GM19468 (cell line): ENCODE measurements around the gene L3MBTL4.

Source experiments
- ATAC-seq: cut with Tn5 transposase; IDR thresholded peaks from one replicate; pipeline ENCODE4 v1.9.1; 2021; ENCODE audit warnings: mild to moderate bottlenecking, moderate library complexity, moderate number of reproducible peaks; ENCODE audit not compliant: unreplicated experiment; ENCODE audit errors: extremely low read depth

L3MBTL4 gene

DNA sequence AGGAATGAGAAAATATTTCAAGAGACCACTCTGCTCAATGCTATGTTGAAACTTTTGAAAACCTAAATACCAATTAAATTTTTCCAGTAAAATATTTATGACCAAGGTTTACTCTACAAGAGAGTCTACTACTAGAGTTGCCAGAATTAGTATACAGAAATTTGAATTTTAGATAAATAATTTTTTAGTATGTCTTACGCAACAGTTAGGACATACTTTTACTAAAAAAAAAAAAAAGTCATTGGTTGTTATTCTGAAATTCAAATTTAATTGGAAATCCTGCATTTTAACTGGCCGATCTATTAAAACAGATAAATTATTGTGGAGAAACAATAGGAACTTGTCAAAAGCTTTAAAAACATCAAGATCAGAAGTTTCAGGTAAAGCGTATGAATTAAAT is 470.3 kb downstream of the L3MBTL4 start:
- ATAC-seq, result no peak

DNA sequence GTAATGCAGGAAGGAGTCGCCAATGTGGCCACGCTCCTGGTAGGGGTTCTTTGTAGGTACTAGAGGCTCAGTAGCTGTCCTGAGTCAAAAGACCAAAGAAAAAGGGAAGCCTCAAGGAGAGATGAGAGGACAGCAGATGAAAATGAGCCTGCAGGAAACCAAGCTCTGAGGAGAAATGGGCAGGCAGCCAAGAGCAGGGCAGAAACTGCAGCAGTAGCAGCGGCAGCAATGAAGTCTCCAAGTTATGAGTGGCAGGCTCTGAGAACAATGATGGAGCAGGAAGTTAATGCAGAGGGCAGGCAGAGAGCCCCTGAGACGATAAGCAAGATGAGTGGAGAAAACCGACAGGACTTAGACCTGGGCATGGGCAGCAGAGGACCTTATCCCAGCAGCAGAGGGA is 471.2 kb downstream of the L3MBTL4 start:
- no peak for ATAC-seq

DNA sequence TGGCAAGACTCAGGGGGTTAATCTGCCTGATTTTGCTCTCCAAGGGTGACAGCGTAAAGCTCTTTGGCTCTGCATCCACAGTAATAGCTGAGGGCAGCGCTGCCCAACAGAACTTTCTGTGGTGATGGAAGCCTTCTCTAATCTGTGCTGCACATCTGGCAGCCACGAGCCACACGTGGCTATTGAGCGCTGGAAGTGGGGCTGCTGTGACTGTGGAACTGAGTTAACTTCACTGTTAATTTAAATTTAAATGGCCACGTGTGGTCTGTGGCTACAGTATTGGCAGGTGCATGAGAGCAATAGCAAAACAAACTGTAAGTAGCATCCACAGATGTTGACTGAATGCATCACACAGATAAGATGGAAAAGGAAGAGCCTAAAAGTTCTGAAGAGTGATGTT is 472.1 kb downstream of the L3MBTL4 start:
- ATAC-seq, result no peak

DNA sequence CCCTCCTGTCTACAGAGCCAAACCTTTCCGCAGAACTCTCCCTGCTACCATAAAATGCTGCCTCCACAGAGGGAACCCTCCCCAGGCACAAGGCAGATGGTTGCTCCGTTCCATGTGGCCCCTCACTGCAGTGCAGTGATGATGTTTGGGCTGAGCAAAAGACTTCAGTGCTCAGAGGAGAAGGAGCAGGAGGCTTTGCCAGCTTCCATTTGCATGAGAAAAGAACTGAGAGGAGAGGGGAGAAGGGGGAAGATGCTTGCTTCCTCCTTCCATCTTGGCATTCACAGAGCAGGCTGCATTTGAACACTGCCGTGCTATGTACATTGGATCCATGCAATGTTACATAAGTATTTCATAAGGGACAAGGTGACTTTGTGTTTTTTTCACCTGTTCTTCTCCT is 472.8 kb downstream of the L3MBTL4 start:
- ATAC-seq, result no peak

DNA sequence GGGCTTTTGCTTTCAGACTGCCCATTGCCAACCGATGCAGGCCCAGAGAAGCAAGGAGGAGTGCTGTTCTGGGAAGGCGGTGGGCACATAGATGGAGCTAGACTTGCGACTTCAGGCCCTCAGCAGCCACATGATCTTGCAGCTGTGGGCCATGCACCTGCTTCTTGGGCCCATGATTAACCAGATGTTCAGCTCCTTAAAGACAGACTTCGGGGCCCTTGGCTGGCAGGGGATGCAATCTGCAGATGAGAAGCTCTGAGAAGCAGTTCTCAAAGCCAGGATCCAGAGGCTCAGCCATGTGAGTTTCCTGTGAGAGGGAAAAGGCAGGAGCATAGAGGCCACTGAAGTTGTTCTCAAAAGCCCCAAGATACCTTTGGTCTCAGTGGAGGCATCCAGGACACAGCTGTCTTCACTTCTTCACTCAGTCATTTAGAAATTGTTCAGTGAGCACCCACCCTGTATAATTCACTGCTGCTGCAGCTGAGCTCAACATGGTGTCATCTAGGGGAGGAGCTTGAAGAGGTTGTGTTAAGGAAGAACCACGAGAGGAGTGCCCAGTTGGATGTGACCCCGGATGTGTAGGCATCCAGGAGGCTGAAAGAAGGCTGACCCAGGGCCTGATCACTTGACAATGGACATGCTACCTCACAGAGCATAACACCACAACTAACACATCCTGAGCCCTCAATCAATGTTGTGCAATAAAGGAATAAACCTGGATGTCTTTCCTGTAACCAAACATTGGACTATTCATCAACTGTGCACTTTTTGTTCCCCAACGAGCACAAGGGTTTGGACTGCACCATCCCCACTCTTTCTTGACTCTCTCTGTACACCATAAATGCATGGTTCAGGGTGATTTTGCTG is 474.7 kb downstream of the L3MBTL4 start:
- no peak for ATAC-seq

DNA sequence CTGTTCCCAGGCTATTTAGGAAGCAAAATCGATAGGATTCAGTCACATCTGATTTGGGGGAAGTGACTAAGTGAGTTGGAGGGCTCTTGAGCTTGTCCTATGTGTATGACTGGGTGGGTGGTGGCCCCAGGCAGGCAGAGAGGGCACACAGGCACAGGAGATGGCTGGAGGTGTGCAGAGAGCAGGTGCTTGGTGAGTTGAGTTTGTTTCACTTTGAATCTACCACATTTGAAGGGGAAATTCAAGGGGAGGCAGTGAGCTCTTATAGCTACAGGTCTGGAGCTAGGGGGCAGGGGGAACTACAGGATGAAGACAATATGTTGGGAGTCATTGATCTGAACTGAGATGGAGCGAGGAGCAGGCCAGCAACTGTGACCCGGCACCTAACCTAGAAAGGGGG is 476.9 kb downstream of the L3MBTL4 start:
- no peak for ATAC-seq

DNA sequence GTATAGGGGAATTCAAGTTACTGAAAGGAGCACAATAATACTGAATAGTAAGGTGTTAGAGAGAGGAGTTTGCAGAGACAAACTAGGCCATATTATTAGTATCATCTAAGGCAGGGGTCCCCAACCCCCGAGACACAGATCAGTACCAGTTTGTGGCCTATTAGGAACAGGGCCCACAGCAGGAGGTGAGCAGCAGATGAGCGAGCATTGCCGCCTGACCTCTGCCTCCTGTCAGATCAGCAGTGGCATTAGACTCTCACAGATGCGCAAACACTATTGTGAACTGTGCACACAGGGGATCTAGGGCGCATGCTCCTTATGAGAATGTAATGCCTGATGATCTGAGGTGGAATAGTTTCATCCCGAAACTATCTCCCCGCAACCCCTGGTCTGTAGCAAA is 477.6 kb downstream of the L3MBTL4 start:
- no peak for ATAC-seq

DNA sequence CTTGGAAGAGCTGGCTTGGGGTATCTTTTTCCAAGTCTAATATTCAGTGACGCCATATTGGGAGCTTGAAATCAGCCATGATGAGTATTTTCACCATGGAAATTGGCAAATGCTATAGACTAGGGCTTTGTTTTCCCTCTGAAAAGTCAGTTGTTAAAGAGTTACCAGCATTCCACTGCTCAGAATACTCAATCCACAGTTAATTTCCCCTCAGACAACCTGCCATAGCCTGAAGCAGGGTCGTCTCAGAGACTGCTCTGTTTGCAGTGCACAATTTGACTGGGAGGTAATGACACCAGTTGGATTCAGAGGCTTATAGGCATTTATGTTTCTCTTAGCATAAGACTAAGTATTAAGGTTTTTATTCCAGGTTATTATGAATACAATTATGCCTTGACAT is 483.9 kb downstream of the L3MBTL4 start:
- ATAC-seq, result no peak

DNA sequence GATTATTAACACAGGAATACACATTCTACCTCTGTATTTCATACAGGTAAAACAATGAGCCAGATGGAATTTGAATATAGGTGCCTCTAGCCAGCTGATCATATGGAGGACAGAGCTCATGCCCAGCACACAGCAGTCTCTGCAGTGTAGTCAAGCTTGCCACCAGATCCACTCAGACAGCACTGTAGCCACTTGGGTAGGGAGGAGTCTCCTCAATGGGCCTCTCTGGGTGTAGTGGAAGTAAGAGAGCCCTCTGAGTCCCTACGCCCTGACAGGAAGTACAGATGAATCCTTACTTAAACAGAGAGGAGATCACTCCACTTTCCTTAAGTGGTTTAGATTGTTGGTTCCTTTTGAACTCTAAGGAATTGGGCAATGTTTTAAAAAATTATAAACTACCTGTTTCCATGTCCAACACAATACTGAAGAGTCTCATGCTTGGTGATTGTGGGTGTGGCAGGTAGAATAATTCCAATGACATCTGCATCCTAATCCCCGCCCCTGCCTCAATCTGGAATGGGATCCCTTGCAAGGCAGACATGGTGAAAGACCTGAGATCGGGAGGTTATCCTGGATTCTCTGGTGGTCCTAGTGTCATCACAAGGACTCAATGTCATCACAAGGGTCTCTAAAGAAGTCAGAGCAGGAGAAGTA is 496.4 kb downstream of the L3MBTL4 start:
- ATAC-seq, result no peak

DNA sequence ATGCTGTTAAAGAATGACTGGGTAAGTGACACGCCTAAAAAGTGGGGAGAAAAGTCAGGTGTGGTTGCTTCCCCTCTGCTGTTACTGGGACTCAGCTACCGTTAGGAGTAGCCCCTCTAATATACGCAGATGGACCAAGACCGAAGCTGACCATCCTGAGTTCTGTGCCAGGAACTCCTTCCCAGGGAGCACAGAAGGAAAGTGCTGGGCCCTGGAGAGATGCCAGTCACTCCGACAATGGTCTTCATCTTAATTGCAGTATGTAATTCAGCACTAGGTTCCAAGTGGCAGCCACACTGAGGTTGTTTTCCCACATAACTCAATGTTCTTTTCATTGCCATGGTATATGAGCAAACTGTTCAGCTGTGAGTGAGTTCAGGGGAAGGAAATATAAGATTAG is 499.8 kb downstream of the L3MBTL4 start:
- ATAC-seq, result no peak

DNA sequence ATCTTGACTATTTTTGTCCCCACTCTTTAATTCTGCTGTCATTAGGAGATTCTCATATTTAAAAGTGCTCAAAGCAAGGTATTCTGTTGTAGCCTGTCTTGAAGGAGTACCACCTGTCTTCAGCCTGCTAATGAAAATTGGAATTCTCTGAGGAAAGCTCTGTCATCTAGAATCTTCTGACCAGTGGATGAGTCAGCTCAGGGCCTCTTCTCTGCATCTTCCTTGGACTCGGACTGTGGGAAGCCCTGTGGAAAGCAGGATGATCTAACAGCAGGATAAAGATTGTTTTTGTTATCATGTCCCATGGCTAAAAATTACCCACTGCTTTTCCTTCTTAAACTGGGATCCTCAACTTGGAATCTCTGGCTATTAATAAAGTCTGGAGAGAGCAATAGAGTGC is 500.7 kb downstream of the L3MBTL4 start:
- no peak for ATAC-seq

DNA sequence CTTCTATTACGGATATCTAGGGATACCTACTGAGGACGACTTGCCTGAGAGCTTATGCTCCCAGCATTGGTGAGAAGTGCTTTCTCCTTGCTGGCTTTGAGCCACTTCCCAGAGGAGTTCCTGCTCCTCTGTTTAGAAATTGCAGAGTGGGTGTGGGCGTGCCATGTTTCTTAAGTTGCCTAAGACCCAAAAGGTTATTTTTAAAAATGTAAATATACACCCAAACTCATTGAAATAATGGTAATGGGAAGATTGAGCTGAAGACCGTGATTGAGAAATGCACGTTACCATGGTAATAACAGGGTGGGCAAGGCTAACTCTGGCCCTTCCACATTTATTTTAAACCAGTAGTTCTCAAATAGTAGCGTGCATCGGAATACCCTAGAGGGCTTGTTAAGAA is 502.1 kb downstream of the L3MBTL4 start:
- ATAC-seq, result no peak

DNA sequence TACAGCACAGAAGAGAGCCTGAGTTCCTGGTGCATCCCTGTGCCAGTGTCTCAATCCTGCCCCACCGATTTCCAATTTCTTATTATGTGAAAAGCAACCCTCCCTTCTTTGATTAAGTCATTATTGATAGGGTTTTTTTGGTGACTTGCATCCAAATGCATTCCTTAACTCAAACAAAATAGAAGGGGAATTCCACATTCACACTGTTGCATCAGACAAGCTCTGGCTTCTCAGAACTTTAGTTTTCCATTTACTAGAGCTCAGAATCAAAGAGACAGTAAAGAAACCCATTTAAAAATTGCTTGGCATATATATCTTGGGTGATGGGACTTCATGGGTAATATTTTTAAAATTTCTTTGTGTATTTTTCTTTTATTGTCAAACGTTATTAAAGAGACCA is 505.6 kb downstream of the L3MBTL4 start:
- ATAC-seq, result no peak
